HG03159 (cell line): ENCODE measurements around the gene SORBS1.

Experiments used
- ATAC-seq: cut with Tn5 transposase; IDR thresholded peaks from one replicate; pipeline ENCODE4 v1.9.1; 2021; ENCODE audit warnings: mild to moderate bottlenecking, moderate library complexity; ENCODE audit not compliant: unreplicated experiment

SORBS1 gene

GRCh38 chr10:95303950-95304349 is 257.2 kb downstream of the SORBS1 start:
- no peak for ATAC-seq

GRCh38 chr10:95303535-95303934 is 257.6 kb downstream of the SORBS1 start:
- no peak for ATAC-seq

GRCh38 chr10:95300022-95300539 is 261.1 kb downstream of the SORBS1 start:
- ATAC-seq: no peak

- ATAC-seq: peak; percentile 59
These were observed 263.8 kb downstream of the SORBS1 start for GRCh38 chr10:95297402-95297801.

GRCh38 chr10:95296764-95297163 is 264.4 kb downstream of the SORBS1 start:
- ATAC-seq: no peak

- ATAC-seq: peak; percentile 68
These were observed 266.0 kb downstream of the SORBS1 start for GRCh38 chr10:95295031-95295755.

GRCh38 chr10:95293631-95294030 is 267.5 kb downstream of the SORBS1 start:
- ATAC-seq: no peak

- ATAC-seq: no peak
These were observed 269.7 kb downstream of the SORBS1 start for GRCh38 chr10:95291365-95292039.

GRCh38 chr10:95290461-95291364 is 270.5 kb downstream of the SORBS1 start, which contains the start of gene PDLIM1:
Gene PDLIM1 (minus strand): TSS chr10:95291003. CDS start chr10:95290915, 88 bp downstream.
- ATAC-seq: peak; percentile 48

- no peak for ATAC-seq
These were observed 271.2 kb downstream of the SORBS1 start for GRCh38 chr10:95289921-95290421.

- ATAC-seq: no peak
These were observed 271.9 kb downstream of the SORBS1 start for GRCh38 chr10:95289003-95289920.

- no peak for ATAC-seq
These were observed 272.9 kb downstream of the SORBS1 start for GRCh38 chr10:95288303-95288702.

- no peak for ATAC-seq
These were observed 273.9 kb downstream of the SORBS1 start for GRCh38 chr10:95287281-95287680.

- no peak for ATAC-seq
These were observed 274.5 kb downstream of the SORBS1 start for GRCh38 chr10:95286707-95287106.

GRCh38 chr10:95285556-95285955 is 275.6 kb downstream of the SORBS1 start:
- no peak for ATAC-seq

GRCh38 chr10:95284807-95285206 is 276.4 kb downstream of the SORBS1 start:
- no peak for ATAC-seq

GRCh38 chr10:95282107-95282506 is 279.1 kb downstream of the SORBS1 start:
- no peak for ATAC-seq

- ATAC-seq: no peak
These were observed 280.0 kb downstream of the SORBS1 start for GRCh38 chr10:95281206-95281605.

GRCh38 chr10:95280637-95281036 is 280.5 kb downstream of the SORBS1 start:
- no peak for ATAC-seq
